Gastroesophageal sphincter (tissue), 4 donors: ENCODE measurements around the gene AKAP6. TPM values are rescaled to one million over a fixed set of nuclear protein-coding genes. Genes with fewer than 3 reads are reported as not detected.

Experiments used
- ATAC-seq: fragments of 150-250 bp; one replicate; pipeline ENCODE4 v1.9.1; 2016; ENCODE audit warnings: mild to moderate bottlenecking, moderate library complexity
- H3K27ac ChIP-seq, 4 donors: fragments of 200-600 bp; sonication (generic) in 3 of 4; 1 replicate in 3 of 4; 2 replicates in 1 of 4; pipeline ENCODE4 v1.5.1; 2016 to 2019
- H3K27me3 ChIP-seq: fragments of 200-600 bp; sonication (generic); one replicate; pipeline ENCODE4 v1.5.1; 2019
- H3K36me3 ChIP-seq, 2 donors: fragments of 200-600 bp; sonication (generic); one replicate each; pipeline ENCODE4 v1.5.1; 2019; ENCODE audit warnings: control low read depth in 1 of 2
- H3K4me1 ChIP-seq, 3 donors: fragments of 200-600 bp; sonication (generic); 1 replicate in 2 of 3; 2 replicates in 1 of 3; pipeline ENCODE4 v1.5.1; 2016 to 2019; ENCODE audit warnings: control low read depth in 2 of 3
- H3K4me3 ChIP-seq, 2 donors: fragments of 200-600 bp; sonication (generic); one replicate each; pipeline ENCODE4 v1.5.1; 2019; ENCODE audit warnings: mild to moderate bottlenecking in 1 of 2, moderate library complexity in 1 of 2
- H3K9me3 ChIP-seq, 3 donors: fragments of 200-600 bp; sonication (generic); one replicate each; pipeline ENCODE4 v1.5.1; 2017 to 2019; ENCODE audit warnings: control low read depth in 2 of 3
- CTCF ChIP-seq, 4 experiments: fragments of 200-600 bp in 2 of 4; fragments of 450-650 bp in 2 of 4; sonication (generic) in 1 of 4; IDR thresholded peaks; one replicate each; pipeline ENCODE4 v1.5.1; 2017 to 2019; ENCODE audit warnings: antibody characterized with exemption in 4 of 4, mild to moderate bottlenecking in 2 of 4, moderate library complexity in 2 of 4
- EP300 ChIP-seq: sonication (generic); formaldehyde crosslinking; IDR thresholded peaks from one replicate; pipeline ENCODE4 v1.6.1; 2017; ENCODE audit warnings: antibody characterized with exemption, mild to moderate bottlenecking
- POLR2A ChIP-seq, 2 donors: fragments of 450-650 bp; IDR thresholded peaks; one replicate each; pipeline ENCODE4 v1.6.1; 2017; ENCODE audit warnings: antibody characterized with exemption in 2 of 2, mild to moderate bottlenecking in 2 of 2, moderate library complexity in 1 of 2
- POLR2AphosphoS5 ChIP-seq: sonication (generic); formaldehyde crosslinking; IDR thresholded peaks from one replicate; pipeline ENCODE4 v1.6.1; 2017; ENCODE audit warnings: antibody characterized with exemption
- WGBS, 2 donors: methylation state at CpG; one replicate each; pipeline ENCODE4 v1.1.5; 2018; ENCODE audit warnings: low coverage in 1 of 2; 5-methylcytosine and 5-hydroxymethylcytosine counted together
- total RNA-seq, 4 donors: library from RNA; depleted of rRNA; stranded (reverse); fragments of >200 nt; gene quantifications; one replicate each; pipeline ENCODE4 v1.1.0, GENCODE V29; 2016

Gene AKAP6
- total RNA-seq, 4 donors from 2014 or later: 33.1 to 65.4 (median 45.0) TPM

DNA sequence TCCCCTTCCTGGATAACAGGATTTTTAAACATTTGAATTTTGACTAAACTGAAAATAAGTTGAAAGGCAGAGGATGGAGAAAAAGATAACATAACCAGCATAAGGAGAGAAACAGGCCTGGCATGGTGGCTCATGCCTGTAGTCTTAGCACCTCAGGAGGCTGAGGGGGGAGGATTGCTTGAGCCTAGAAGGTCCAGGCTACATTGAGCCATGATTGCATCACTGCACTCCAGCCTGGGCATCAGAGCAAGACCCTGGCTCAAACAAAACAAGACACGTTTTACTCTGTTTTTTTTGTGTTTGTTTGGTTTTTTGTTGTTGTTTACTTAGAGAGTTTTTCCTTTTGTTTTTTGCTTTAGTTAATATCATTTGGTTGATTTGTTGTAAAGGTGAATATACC lies 8.7 kb downstream of the AKAP6 start:
- no peak for ATAC-seq
- Histone ChIP-seq H3K4me3 (no peak overlapping the region), H3K9me3 (no peaks in the 10 kb centered on the region), H3K27me3 (no peaks in the 10 kb centered on the region), H3K36me3 (no peaks in the 10 kb centered on the region), H3K27ac (no peak overlapping the region), H3K4me1 (no peaks in the 10 kb centered on the region)
- WGBS, 2 donors: 76 to 88% methylated on average over 1 of the region's 1 CpG
- TF ChIP-seq EP300: no peak
- TF ChIP-seq CTCF (IDR thresholded peaks at IDR 0.05): no peak
- no peak for TF ChIP-seq POLR2AphosphoS5
- TF ChIP-seq POLR2A (IDR thresholded peaks at IDR 0.05): no peak

- Histone ChIP-seq H3K9me3 (no peaks in the 10 kb centered on the region), H3K27me3 (no peaks in the 10 kb centered on the region), H3K36me3 (no peaks in the 10 kb centered on the region), H3K4me1 (no peaks in the 10 kb centered on the region), H3K4me3 (no peak overlapping the region), H3K27ac (no peak overlapping the region)
- WGBS, 2 donors: 42 to 88% methylated on average over 1 of the region's 1 CpG
- TF ChIP-seq POLR2AphosphoS5 (no peak), CTCF (IDR thresholded peaks at IDR 0.05) (no peak), POLR2A (IDR thresholded peaks at IDR 0.05) (no peak), EP300 (no peak)
- no peak for ATAC-seq
These were observed 10.1 kb downstream of the AKAP6 start for GRCh38 chr14:32339188-32339587.

DNA sequence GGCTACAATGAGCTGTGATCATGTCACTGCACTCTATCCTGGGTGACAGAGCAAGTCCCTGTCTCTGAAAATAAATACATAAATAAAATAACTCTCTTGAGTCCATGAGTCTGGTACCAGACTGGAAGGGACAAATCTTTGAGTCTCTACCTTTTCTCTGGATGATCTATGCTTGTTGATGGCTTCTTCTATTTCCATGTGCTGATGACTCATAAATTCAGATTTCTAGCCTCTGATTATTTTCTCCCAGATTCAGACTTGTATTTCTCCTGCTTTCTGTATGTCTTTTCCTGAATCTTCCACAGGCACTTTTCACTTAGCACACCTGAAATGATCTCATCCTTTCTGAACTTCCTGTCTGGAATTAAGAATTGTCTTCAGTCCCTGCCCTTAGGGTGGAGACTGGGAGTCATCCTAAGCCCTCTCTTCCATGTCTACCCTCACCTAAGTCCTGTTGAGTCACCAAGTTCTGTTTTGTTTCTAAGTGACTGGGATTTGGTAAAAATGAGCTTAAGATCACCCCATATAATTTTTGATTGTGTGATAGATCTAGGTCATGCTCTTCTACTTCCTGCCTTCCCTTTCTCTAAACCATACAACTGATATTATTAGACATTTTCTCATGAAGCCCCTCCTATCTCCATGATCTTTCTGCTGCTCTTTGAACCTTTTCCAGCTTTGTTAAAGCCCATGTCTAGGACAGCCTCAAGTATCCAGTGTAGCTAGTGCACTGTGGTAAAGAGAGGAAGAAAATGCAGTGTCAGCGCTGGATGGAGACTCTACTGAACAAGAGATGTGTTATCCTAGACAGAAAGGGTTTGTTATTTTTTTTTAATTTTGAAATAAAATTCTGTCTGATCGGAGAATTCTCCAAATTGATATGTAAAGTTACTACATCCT lies 13.1 kb downstream of the AKAP6 start:
- Histone ChIP-seq H3K4me1 (no peaks in the 10 kb centered on the region), H3K27me3 (no peaks in the 10 kb centered on the region), H3K36me3 (no peaks in the 10 kb centered on the region), H3K27ac (no peak overlapping the region), H3K4me3 (no peak overlapping the region), H3K9me3 (no peaks in the 10 kb centered on the region)
- ATAC-seq: no peak
- TF ChIP-seq CTCF (IDR thresholded peaks at IDR 0.05): no peak
- 94 to 95% methylated on average over 2 of the region's 2 CpGs for WGBS, 2 donors

DNA sequence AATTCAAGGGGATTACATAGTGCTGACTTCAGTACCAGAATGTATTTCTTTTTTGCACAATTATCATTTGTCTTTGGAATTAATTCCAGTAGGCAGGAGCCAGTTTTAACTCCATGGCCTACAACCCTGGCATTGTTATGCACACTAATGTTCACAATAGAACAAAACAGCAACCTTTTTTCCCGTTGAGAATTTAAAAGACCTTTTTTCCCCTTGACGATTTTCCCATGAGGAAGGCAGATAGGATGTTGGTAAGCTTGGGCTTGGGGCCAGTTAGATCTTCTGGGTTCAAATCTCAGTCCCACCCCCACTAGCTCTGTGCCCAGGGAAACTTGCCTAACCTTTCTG lies 13.7 kb downstream of the AKAP6 start:
- 60 to 64% methylated on average over 2 of the region's 2 CpGs for WGBS, 2 donors
- H3K27ac ChIP-seq: no peak overlapping the region

More for the DNA sequence above, 13.7 kb downstream of the AKAP6 start:
- Histone ChIP-seq H3K27me3 (no peaks in the 10 kb centered on the region), H3K4me1 (no peaks in the 10 kb centered on the region), H3K4me3 (no peak overlapping the region), H3K36me3 (no peaks in the 10 kb centered on the region), H3K9me3 (no peaks in the 10 kb centered on the region)
- TF ChIP-seq CTCF (IDR thresholded peaks at IDR 0.05) (no peak), EP300 (no peak), POLR2AphosphoS5 (no peak), POLR2A (IDR thresholded peaks at IDR 0.05) (no peak)
- no peak for ATAC-seq
